Measurements from ENCODE around the gene TMPRSS9. TPM values are rescaled to one million over a fixed set of nuclear protein-coding genes. Genes with fewer than 3 reads are reported as not detected.

The TMPRSS9 gene
- total RNA-seq, 1 experiment from 2014 or later = 0.57 TPM

GRCh38 chr19:2427429-2428320 is 67.6 kb downstream of the TMPRSS9 start, which contains the start of gene TIMM13 (continued):
- TF ChIP-seq HMGXB4 (CRISPR knock-in tag; IDR thresholded peaks at IDR 0.05) = no peak
- peak; percentile 98 for TF ChIP-seq USF1 (CRISPR knock-in tag; IDR thresholded peaks at IDR 0.05)
- no peak for TF ChIP-seq PRDM15 (CRISPR knock-in tag; IDR thresholded peaks at IDR 0.05)
- TF ChIP-seq E2F5 (CRISPR knock-in tag; IDR thresholded peaks at IDR 0.05) = peak; percentile 64
- peak; percentile 45; the same call in 1 of the 2 replicates for TF ChIP-seq ZNF671 (CRISPR knock-in tag; IDR thresholded peaks at IDR 0.05)
- no peak for TF ChIP-seq ZMAT4 (CRISPR knock-in tag; IDR thresholded peaks at IDR 0.05)
- TF ChIP-seq MYBL2 (CRISPR knock-in tag; IDR thresholded peaks at IDR 0.05) = no peak; the same call in 1 of the 2 replicates
- TF ChIP-seq CREB1 (CRISPR knock-in tag; IDR thresholded peaks at IDR 0.05) = 0 out of 2 replicates have a peak, but pooled peaks have one; percentile 37
- TF ChIP-seq, protein P1, sequence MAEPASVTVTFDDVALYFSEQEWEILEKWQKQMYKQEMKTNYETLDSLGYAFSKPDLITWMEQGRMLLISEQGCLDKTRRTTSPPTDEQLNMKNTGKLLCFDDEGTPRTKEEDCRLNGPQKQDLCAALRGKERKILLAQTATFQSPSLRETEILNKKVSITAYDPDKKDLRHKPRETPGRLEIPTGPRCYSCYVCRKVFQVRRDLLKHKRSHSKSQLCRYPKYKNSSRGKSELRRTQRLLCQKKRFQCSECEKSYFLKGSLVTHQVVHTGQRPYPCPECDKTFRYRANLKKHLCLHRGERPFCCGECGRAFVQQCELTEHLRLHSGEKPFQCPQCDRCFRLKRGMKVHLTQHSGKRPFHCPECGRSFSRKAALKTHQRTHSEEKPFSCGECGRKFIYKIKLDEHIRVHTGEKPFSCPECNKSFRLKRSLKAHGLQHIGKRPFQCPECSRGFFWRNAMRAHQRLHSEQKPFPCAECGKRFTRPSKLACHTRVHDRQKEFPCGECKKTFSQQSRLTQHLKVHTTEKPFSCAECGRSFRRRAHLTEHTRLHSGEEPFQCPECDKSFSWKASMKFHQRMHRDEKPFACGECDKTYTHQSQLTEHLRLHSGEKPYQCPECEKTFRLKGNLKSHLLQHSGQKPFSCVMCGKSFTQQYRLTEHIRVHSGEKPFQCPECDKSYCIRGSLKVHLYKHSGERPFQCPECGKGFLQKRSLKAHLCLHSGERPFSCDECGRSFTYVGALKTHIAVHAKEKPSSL (CRISPR knock-in tag; conservative IDR thresholded peaks at IDR 0.05) = no peak
- no peak for TF ChIP-seq ZNF396 (CRISPR knock-in tag; IDR thresholded peaks at IDR 0.05; ENCODE audit: borderline replicate concordance)
- TF ChIP-seq FOXJ3 (CRISPR knock-in tag; IDR thresholded peaks at IDR 0.05; ENCODE audit: borderline replicate concordance) = no peak
- no peak for TF ChIP-seq GTF2I (CRISPR knock-in tag; conservative IDR thresholded peaks at IDR 0.05)
- TF ChIP-seq AR (CRISPR knock-in tag; IDR thresholded peaks at IDR 0.05) = no peak
- TF ChIP-seq ZNF232 (CRISPR knock-in tag; IDR thresholded peaks at IDR 0.05) = no peak
- TF ChIP-seq TEAD1 (CRISPR knock-in tag; IDR thresholded peaks at IDR 0.05) = no peak
- TF ChIP-seq SMAD3 (CRISPR knock-in tag; IDR thresholded peaks at IDR 0.05; ENCODE audit: borderline replicate concordance) = no peak
- TF ChIP-seq RORB (CRISPR knock-in tag; IDR thresholded peaks at IDR 0.05) = no peak
- TF ChIP-seq STAT6 (CRISPR knock-in tag; conservative IDR thresholded peaks at IDR 0.05; ENCODE audit: low read depth) = no peak
- TF ChIP-seq, protein P2, sequence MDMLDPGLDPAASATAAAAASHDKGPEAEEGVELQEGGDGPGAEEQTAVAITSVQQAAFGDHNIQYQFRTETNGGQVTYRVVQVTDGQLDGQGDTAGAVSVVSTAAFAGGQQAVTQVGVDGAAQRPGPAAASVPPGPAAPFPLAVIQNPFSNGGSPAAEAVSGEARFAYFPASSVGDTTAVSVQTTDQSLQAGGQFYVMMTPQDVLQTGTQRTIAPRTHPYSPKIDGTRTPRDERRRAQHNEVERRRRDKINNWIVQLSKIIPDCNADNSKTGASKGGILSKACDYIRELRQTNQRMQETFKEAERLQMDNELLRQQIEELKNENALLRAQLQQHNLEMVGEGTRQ (CRISPR knock-in tag; IDR thresholded peaks at IDR 0.05) = peak; percentile 98
- TF ChIP-seq ZNF263 (CRISPR knock-in tag; IDR thresholded peaks at IDR 0.05; ENCODE audit: low read depth) = 0 out of 2 replicates have a peak, but pooled peaks have one; percentile 3
- peak; percentile 50; the same call in 1 of the 2 replicates for TF ChIP-seq NFE2L1 (CRISPR knock-in tag; IDR thresholded peaks at IDR 0.05)

Measured in WTC11 (cell line).